Measurements from ENCODE around the gene IFI27L2.

The IFI27L2 gene

GRCh38 chr14:94103554-94104150 is 25.8 kb downstream of the IFI27L2 start:
- Histone ChIP-seq H3K4me3 (replicated peaks; ENCODE audit: insufficient read depth, low read length) (no peak overlapping the region), H3K27me3 (ENCODE audit: insufficient read depth, poor library complexity, severe bottlenecking) (no peaks in the 10 kb centered on the region), H3K27ac (replicated peaks) (no peak overlapping the region)
- TF ChIP-seq POLR2AphosphoS5 (IDR thresholded peaks at IDR 0.05; ENCODE audit: low read depth) (no peak), REST (IDR thresholded peaks at IDR 0.05; ENCODE audit: insufficient replicate concordance, low read depth) (no peak), GABPA (IDR thresholded peaks at IDR 0.05; ENCODE audit: low read depth) (no peak)
- DNase-seq (ENCODE audit: low read depth in 1 of 2, low spot score in 1 of 2) = no peak

GRCh38 chr14:94102768-94103482 is 26.5 kb downstream of the IFI27L2 start:
- TF ChIP-seq REST (IDR thresholded peaks at IDR 0.05; ENCODE audit: insufficient replicate concordance, low read depth) (no peak), POLR2AphosphoS5 (IDR thresholded peaks at IDR 0.05; ENCODE audit: low read depth) (no peak), CTCF (IDR thresholded peaks at IDR 0.05; ENCODE audit: insufficient read depth, low read length) (no peak), SPI1 (IDR thresholded peaks at IDR 0.05; ENCODE audit: borderline replicate concordance, low read depth) (no peak)
- DNase-seq (ENCODE audit: low read depth in 1 of 2, low spot score in 1 of 2) = no peak
- no peak overlapping the region for H3K4me3 ChIP-seq (replicated peaks; ENCODE audit: insufficient read depth, low read length)
- H3K27ac ChIP-seq (replicated peaks) = no peak overlapping the region
- H3K27me3 ChIP-seq (ENCODE audit: insufficient read depth, poor library complexity, severe bottlenecking) = no peaks in the 10 kb centered on the region

- Histone ChIP-seq H3K27ac (replicated peaks) (no peak overlapping the region), H3K4me3 (replicated peaks; ENCODE audit: insufficient read depth, low read length) (no peak overlapping the region), H3K27me3 (ENCODE audit: insufficient read depth, poor library complexity, severe bottlenecking) (no peaks in the 10 kb centered on the region)
- TF ChIP-seq SPI1 (IDR thresholded peaks at IDR 0.05; ENCODE audit: borderline replicate concordance, low read depth) = no peak
- no peak for TF ChIP-seq CTCF (IDR thresholded peaks at IDR 0.05; ENCODE audit: insufficient read depth, low read length)
- TF ChIP-seq GABPA (IDR thresholded peaks at IDR 0.05; ENCODE audit: low read depth) = no peak
- no peak for TF ChIP-seq POLR2AphosphoS5 (IDR thresholded peaks at IDR 0.05; ENCODE audit: low read depth)
- TF ChIP-seq REST (IDR thresholded peaks at IDR 0.05; ENCODE audit: insufficient replicate concordance, low read depth) = no peak
- DNase-seq (ENCODE audit: low read depth in 1 of 2, low spot score in 1 of 2) = no peak
These were observed 27.7 kb downstream of the IFI27L2 start for GRCh38 chr14:94101748-94102147.

Data from HL-60 (cell line).